GM12878 (cell line): ENCODE measurements around the gene GRIN3A. TPM values are rescaled to one million over a fixed set of nuclear protein-coding genes. Genes with fewer than 3 reads are reported as not detected.

Experiments
- ATAC-seq: fragments of 200-7000 bp; cut with Tn5 transposase; 3 replicates; pipeline ENCODE4 v1.9.1; 2020; ENCODE audit warnings: mild to moderate bottlenecking, moderate library complexity
- BruUV-seq: library from RNA; stranded (reverse); fragments of 400-500 nt; replicated peaks from 2 replicates; lab custom pipeline; 2021; lab: Mats Ljungman, UMichigan
- CTCF ChIA-PET: fragments of 300-600 bp; sonication (Branson Sonifier 250); formaldehyde crosslinking; extraction: SDS; loops from one replicate; lab custom pipeline; 2021; ENCODE audit warnings: inconsistent platforms; lab: Yijun Ruan, JAX
- POLR2A ChIA-PET: fragments of 350-600 bp; formaldehyde crosslinking; extraction: SDS; loops from one replicate; lab custom pipeline; 2021; ENCODE audit warnings: inconsistent platforms; lab: Charles Lee
- RAD21 ChIA-PET: fragments of 300-600 bp; sonication (Branson Sonifier 250); formaldehyde crosslinking; loops from one replicate; lab custom pipeline; 2023; ENCODE audit warnings: antibody characterized with exemption; ENCODE audit not compliant: unreplicated experiment; lab: Charles Lee
- SMC1A ChIA-PET: fragments of 300-600 bp; sonication (Branson Sonifier 250); formaldehyde crosslinking; loops from one replicate; lab custom pipeline; 2023; ENCODE audit not compliant: unreplicated experiment, uncharacterized antibody; lab: Charles Lee
- DNase-seq: peaks from one replicate; pipeline ENCODE4 v3.0.0-alpha.2; 2011; ENCODE audit warnings: low read depth, low spot score
- FAIRE-seq: peaks from 3 replicates; lab custom pipeline; 2011; peaks lifted over from hg19 to GRCh38; lab: Jason Lieb, UNC
- H2AFZ ChIP-seq: 2 replicates; pipeline ENCODE4 v1.6.0; 2011; ENCODE audit warnings: low read depth, low read length, control low read depth; ENCODE audit not compliant: control insufficient read depth
- H3K27ac ChIP-seq: 2 replicates; pipeline ENCODE4 v1.5.1; 2011; ENCODE audit warnings: control low read depth; ENCODE audit not compliant: control insufficient read depth, insufficient read depth
- H3K27me3 ChIP-seq, 2 experiments: replicated peaks in 1 of 2; 2 replicates each; pipeline versions ENCODE4 v1.6.0 to v1.6.1; 2011; ENCODE audit warnings: low read length in 1 of 2; ENCODE audit not compliant: control insufficient read depth in 2 of 2, insufficient read depth in 2 of 2
- H3K36me3 ChIP-seq, 2 experiments: 2 replicates each; pipeline ENCODE4 v1.5.1; 2011; ENCODE audit warnings: low read length in 1 of 2; ENCODE audit not compliant: control insufficient read depth in 2 of 2, insufficient read depth in 2 of 2
- H3K4me1 ChIP-seq: 2 replicates; pipeline ENCODE4 v1.6.1; 2011; ENCODE audit warnings: mild to moderate bottlenecking, low read length, moderate library complexity, mixed read lengths; ENCODE audit not compliant: control insufficient read depth, insufficient read depth
- H3K4me2 ChIP-seq: 2 replicates; pipeline ENCODE4 v1.6.0; 2011; ENCODE audit warnings: control low read depth; ENCODE audit not compliant: control insufficient read depth, insufficient read depth
- H3K4me3 ChIP-seq: fragments of 200-600 bp; sonication (generic); 2 replicates; pipeline ENCODE4 v1.5.1; 2016
- H3K79me2 ChIP-seq: 2 replicates; pipeline ENCODE4 v1.6.0; 2011; ENCODE audit warnings: low read length; ENCODE audit not compliant: control insufficient read depth, insufficient read depth
- H3K9ac ChIP-seq: 2 replicates; pipeline ENCODE4 v1.8.0; 2011; ENCODE audit warnings: low read length, control low read depth, mixed read lengths; ENCODE audit not compliant: control insufficient read depth, insufficient read depth
- H3K9me3 ChIP-seq: replicated peaks from 3 replicates; pipeline ENCODE4 v1.5.1; 2011; ENCODE audit warnings: mild to moderate bottlenecking, low read length; ENCODE audit not compliant: control insufficient read depth, insufficient read depth
- H4K20me1 ChIP-seq: 2 replicates; pipeline ENCODE4 v1.6.0; 2011; ENCODE audit not compliant: control insufficient read depth, insufficient read depth
- CUX1 ChIP-seq: IDR thresholded peaks from 2 replicates; pipeline ENCODE4 v1.6.1; 2012; ENCODE audit warnings: improper control_type of control experiment, low read depth, low read length; ENCODE audit not compliant: insufficient replicate concordance
- FOXK2 ChIP-seq: fragments of 450-650 bp; IDR thresholded peaks from 2 replicates; pipeline ENCODE4 v1.6.1; 2017; ENCODE audit warnings: mild to moderate bottlenecking, moderate library complexity
- NBN ChIP-seq: fragments of 450-650 bp; IDR thresholded peaks from 2 replicates; pipeline ENCODE4 v1.6.1; 2016
- NRF1 ChIP-seq: conservative IDR thresholded peaks from 2 replicates; pipeline ENCODE4 v1.6.1; 2011; ENCODE audit warnings: mild to moderate bottlenecking, low read depth, low read length, improper control_type of control experiment
- TCF3 ChIP-seq: IDR thresholded peaks from 2 replicates; pipeline ENCODE4 v1.6.1; 2012; ENCODE audit warnings: low read depth, mild to moderate bottlenecking, low read length, borderline replicate concordance; ENCODE audit not compliant: insufficient read depth
- YY1 ChIP-seq: IDR thresholded peaks from 2 replicates; pipeline ENCODE4 v1.6.1; 2011; ENCODE audit warnings: low read depth, mild to moderate bottlenecking, low read length
- ZBTB33 ChIP-seq: fragments of 450-650 bp; IDR thresholded peaks from 2 replicates; pipeline ENCODE4 v1.6.1; 2017; ENCODE audit warnings: mild to moderate bottlenecking
- ZBTB4 ChIP-seq: fragments of 450-650 bp; formaldehyde crosslinking; IDR thresholded peaks from 2 replicates; pipeline ENCODE4 v1.4.0; 2022; ENCODE audit warnings: mild to moderate bottlenecking, moderate library complexity
- ZNF274 ChIP-seq: IDR thresholded peaks from one replicate; pipeline ENCODE4 v1.8.0; 2011; ENCODE audit not compliant: insufficient read length, insufficient read depth
- in situ Hi-C: fragments of 300-500 bp; cut with MboI; formaldehyde crosslinking; loops from 9 replicates; pipeline ENCODE4 v1.14.3; 2018; ENCODE audit warnings: mixed read lengths
- intact Hi-C: fragments of 100-400 bp; cut with micrococcal nuclease; formaldehyde crosslinking; loops from one replicate; pipeline ENCODE4 v1.14.2; 2022; ENCODE audit not compliant: unreplicated experiment
- polyA plus RNA-seq, 11 experiments: library from polyadenylated mRNA; depleted of rRNA in 4 of 11; unstranded in 6 of 11; stranded (reverse) in 5 of 11; fragments of >200 nt; fragmentation: Nextera tagmentation in 4 of 11; fragmentation: Illumina TruSeq in 1 of 11; extraction: Ambion mirVana in 4 of 11; extraction: Trizol in 1 of 11; gene quantifications; 1 replicate in 1 of 11; 2 replicates in 10 of 11; pipeline versions ENCODE4 v1.2.1 to v1.2.3, GENCODE V29; 2011 to 2016; ENCODE audit warnings: inconsistent platforms in 2 of 11, missing spikeins in 2 of 11, low read depth in 1 of 11
- total RNA-seq, 4 experiments: library from RNA; depleted of rRNA in 3 of 4; stranded (reverse); fragments of >200 nt in 3 of 4; fragmentation: Illumina TruSeq in 1 of 4; extraction: Trizol in 1 of 4; gene quantifications; 2 replicates each; pipeline versions ENCODE4 v1.2.1 to v1.2.3, GENCODE V29; 2013 to 2021
- TF ChIP-seq, protein P1 (sequence below): fragments of 450-650 bp; IDR thresholded peaks from 2 replicates; pipeline ENCODE4 v1.6.1; 2016; ENCODE audit warnings: mild to moderate bottlenecking, moderate library complexity, borderline replicate concordance

Gene GRIN3A
- total and polyA plus RNA-seq, 10 of the 15 experiments (the other 5 are each of a cell fraction or from before 2014, with no cell fraction given): 0.03 to 0.05 (median 0.04) TPM; not detected in 7

GRCh38 chr9:101677861-101678260 is 60.6 kb downstream of the GRIN3A start:
- DNase-seq: no peak
- RAD21 ChIA-PET: no interaction called here
- POLR2A ChIA-PET: no interaction called here
- H3K4me2 ChIP-seq: no peak overlapping the region
- no peaks in the 10 kb centered on the region for H3K27me3 ChIP-seq
- H3K27ac ChIP-seq: no peak overlapping the region
- no peaks in the 10 kb centered on the region for H3K9me3 ChIP-seq
- SMC1A ChIA-PET: interaction anchor here (1.5 kb wide), 1 partner anchor 10 kb away, joined by 3 read pairs; no protein-coding TSS in a partner anchor
- no peaks in the 10 kb centered on the region for H3K4me1 ChIP-seq
- H2AFZ ChIP-seq: no peak overlapping the region
- CTCF ChIA-PET: no interaction called here
- no peak for FAIRE-seq
- no TSS peak for BruUV-seq
- H3K36me3 ChIP-seq: no peaks in the 10 kb centered on the region
- H3K9ac ChIP-seq: no peak overlapping the region
- no peaks in the 10 kb centered on the region for H3K79me2 ChIP-seq
- no peak for ATAC-seq
- in situ Hi-C loops (no loop called here), intact Hi-C loops (no loop called here)
- H3K4me3 ChIP-seq: no peak overlapping the region
- no peaks in the 10 kb centered on the region for H4K20me1 ChIP-seq
- TF ChIP-seq, protein P1, sequence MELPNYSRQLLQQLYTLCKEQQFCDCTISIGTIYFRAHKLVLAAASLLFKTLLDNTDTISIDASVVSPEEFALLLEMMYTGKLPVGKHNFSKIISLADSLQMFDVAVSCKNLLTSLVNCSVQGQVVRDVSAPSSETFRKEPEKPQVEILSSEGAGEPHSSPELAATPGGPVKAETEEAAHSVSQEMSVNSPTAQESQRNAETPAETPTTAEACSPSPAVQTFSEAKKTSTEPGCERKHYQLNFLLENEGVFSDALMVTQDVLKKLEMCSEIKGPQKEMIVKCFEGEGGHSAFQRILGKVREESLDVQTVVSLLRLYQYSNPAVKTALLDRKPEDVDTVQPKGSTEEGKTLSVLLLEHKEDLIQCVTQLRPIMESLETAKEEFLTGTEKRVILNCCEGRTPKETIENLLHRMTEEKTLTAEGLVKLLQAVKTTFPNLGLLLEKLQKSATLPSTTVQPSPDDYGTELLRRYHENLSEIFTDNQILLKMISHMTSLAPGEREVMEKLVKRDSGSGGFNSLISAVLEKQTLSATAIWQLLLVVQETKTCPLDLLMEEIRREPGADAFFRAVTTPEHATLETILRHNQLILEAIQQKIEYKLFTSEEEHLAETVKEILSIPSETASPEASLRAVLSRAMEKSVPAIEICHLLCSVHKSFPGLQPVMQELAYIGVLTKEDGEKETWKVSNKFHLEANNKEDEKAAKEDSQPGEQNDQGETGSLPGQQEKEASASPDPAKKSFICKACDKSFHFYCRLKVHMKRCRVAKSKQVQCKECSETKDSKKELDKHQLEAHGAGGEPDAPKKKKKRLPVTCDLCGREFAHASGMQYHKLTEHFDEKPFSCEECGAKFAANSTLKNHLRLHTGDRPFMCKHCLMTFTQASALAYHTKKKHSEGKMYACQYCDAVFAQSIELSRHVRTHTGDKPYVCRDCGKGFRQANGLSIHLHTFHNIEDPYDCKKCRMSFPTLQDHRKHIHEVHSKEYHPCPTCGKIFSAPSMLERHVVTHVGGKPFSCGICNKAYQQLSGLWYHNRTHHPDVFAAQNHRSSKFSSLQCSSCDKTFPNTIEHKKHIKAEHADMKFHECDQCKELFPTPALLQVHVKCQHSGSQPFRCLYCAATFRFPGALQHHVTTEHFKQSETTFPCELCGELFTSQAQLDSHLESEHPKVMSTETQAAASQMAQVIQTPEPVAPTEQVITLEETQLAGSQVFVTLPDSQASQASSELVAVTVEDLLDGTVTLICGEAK: no peak
- TF ChIP-seq YY1 (no peak), ZNF274 (no peak), ZBTB4 (CRISPR knock-in tag) (no peak), CUX1 (no peak), ZBTB33 (no peak), NBN (no peak), TCF3 (no peak), FOXK2 (no peak), NRF1 (no peak)
